ENCODE measurements around the gene LIFR. TPM values are rescaled to one million over a fixed set of nuclear protein-coding genes. Genes with fewer than 3 reads are reported as not detected.
"Not testable (repeated sequence)": the region's sequence is repeated elsewhere in the genome, so short reads cannot be mapped to it uniquely, and the experiment has no call there.

LIFR gene
- total RNA-seq, 1 donor from 2014 or later: 32.7 TPM

DNA sequence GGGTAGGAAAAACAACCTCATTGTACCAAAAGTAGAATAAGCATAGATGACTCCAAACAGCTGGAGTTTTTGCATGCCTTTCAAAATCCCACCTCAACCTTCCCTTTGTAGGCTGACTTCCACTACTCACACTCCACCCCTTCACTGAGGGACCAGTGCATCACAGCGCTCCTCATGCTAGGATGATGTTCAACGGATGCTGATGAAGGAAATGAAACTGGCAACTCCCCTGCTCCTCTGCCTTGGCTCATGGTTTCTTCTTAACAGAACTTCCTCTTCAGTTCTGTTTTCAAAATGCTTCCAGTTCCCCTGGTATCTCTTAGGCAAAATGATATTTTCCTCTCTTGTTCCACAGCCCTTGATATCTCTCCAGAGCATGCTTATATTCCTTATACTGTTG is 29.0 kb downstream of the LIFR start:
- Mint-ChIP-seq H3K27me3 (no peaks in the 10 kb centered on the region), H3K4me1 (ENCODE audit: unreplicated experiment) (peaks cover 7% of the 10 kb centered on the region)

DNA sequence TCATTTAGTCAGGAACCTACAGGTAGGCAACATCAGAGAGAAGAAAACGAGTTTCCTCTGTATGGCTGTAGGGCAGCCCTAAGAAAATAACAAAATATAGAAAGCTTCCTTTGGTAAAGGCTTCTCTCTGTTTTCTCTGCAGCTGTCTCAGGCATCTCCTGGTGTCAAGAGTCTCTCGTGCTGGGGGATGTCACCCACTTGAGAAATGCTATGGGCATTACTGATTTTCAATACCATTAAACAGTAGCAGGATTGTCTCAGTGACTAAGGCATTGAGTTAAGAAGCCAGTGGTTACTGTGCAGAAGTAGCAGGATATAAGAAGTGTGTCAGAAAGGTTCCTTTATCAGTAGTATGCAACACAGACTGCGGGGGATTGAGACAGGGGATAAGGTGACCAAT is 32.4 kb downstream of the LIFR start:
- Mint-ChIP-seq H3K27me3 (no peaks in the 10 kb centered on the region), H3K27ac (no peak overlapping the region), H3K36me3 (peaks cover 22% of the 10 kb centered on the region), H3K4me1 (ENCODE audit: unreplicated experiment) (peaks cover 7% of the 10 kb centered on the region), H3K4me3 (no peak overlapping the region), H3K9me3 (no peaks in the 10 kb centered on the region)
- TF ChIP-seq, protein P1, sequence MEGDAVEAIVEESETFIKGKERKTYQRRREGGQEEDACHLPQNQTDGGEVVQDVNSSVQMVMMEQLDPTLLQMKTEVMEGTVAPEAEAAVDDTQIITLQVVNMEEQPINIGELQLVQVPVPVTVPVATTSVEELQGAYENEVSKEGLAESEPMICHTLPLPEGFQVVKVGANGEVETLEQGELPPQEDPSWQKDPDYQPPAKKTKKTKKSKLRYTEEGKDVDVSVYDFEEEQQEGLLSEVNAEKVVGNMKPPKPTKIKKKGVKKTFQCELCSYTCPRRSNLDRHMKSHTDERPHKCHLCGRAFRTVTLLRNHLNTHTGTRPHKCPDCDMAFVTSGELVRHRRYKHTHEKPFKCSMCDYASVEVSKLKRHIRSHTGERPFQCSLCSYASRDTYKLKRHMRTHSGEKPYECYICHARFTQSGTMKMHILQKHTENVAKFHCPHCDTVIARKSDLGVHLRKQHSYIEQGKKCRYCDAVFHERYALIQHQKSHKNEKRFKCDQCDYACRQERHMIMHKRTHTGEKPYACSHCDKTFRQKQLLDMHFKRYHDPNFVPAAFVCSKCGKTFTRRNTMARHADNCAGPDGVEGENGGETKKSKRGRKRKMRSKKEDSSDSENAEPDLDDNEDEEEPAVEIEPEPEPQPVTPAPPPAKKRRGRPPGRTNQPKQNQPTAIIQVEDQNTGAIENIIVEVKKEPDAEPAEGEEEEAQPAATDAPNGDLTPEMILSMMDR (conservative IDR thresholded peaks at IDR 0.05): no peak
- no peak for DNase-seq (ENCODE audit: extremely low spot score, unreplicated experiment)

More for the DNA sequence above, 29.0 kb downstream of the LIFR start:
- no peak for DNase-seq (ENCODE audit: extremely low spot score, unreplicated experiment)
- Mint-ChIP-seq H3K4me3 (no peak overlapping the region), H3K27ac (no peak overlapping the region), H3K9me3 (no peaks in the 10 kb centered on the region), H3K36me3 (peaks cover 15% of the 10 kb centered on the region)
- TF ChIP-seq, protein P1 (conservative IDR thresholded peaks at IDR 0.05): no peak

DNA sequence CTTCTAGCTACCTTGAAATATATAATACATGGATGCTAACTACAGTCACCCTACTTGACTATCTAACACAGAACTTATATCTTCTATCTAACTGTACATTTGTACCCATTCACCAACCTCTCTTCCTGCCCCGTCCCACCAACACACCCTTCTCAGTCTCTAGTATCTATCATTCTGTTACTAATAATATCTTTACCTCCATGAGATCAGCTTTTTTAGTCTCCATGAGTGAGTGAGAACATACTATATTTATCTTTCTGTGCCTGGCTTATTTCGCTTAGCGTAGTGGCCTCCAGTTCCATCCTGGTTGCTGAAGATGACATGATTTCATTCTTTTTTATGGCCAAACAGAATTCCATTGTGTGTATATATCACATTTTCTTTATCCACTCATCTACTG is 37.0 kb downstream of the LIFR start:
- Mint-ChIP-seq H3K36me3 (peaks cover 20% of the 10 kb centered on the region), H3K27me3 (no peaks in the 10 kb centered on the region), H3K4me1 (ENCODE audit: unreplicated experiment) (no peaks in the 10 kb centered on the region), H3K27ac (no peak overlapping the region), H3K4me3 (no peak overlapping the region), H3K9me3 (no peaks in the 10 kb centered on the region)
- no peak for DNase-seq (ENCODE audit: extremely low spot score, unreplicated experiment)
- TF ChIP-seq, protein P1 (conservative IDR thresholded peaks at IDR 0.05): no peak

DNA sequence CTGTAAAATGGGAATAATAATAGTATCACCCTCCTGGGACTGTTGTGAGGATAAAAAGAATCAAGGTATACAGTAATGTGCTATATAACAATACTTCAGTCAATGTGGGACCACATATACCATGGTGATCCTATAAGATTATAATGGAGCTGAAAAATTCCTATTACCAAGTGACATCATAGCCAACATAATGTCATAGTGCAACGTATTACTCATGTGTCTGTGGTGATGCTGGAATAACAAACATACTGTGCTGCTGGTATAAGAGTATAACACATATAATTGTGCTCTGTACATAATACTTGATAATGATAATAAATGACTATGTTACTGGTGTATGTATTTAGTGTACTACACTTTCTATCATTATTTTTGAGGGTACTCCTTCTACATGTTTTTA is 38.1 kb downstream of the LIFR start:
- no peaks in the 10 kb centered on the region for H3K9me3 Mint-ChIP-seq

DNA sequence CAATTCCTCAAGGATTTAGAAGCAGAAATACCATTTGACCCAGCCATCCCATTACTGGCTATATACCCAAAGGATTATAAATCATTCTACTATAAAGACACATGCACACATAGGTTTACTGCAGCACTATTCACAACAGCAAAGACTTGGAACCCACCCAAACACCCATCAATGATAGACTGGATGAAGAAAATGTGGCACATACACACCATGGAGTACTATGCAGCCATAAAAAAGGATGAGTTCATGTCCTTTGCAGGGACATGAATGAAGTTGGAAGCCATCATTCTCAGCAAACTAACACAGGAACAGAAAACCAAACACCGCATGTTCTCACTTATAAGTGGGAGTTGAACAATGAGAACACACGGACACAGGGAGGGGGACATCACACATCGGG is 39.8 kb downstream of the LIFR start:
- not testable (repeated sequence) for H3K4me3 Mint-ChIP-seq; H3K27ac Mint-ChIP-seq; DNase-seq (ENCODE audit: extremely low spot score, unreplicated experiment); H3K27me3 Mint-ChIP-seq; H3K9me3 Mint-ChIP-seq; H3K4me1 Mint-ChIP-seq (ENCODE audit: unreplicated experiment)
- H3K36me3 Mint-ChIP-seq: peaks cover 15% of the 10 kb centered on the region

More for the DNA sequence above, 38.1 kb downstream of the LIFR start:
- Mint-ChIP-seq H3K4me1 (ENCODE audit: unreplicated experiment) (no peaks in the 10 kb centered on the region), H3K4me3 (no peak overlapping the region), H3K27ac (no peak overlapping the region), H3K27me3 (no peaks in the 10 kb centered on the region), H3K36me3 (peaks cover 17% of the 10 kb centered on the region)
- DNase-seq (ENCODE audit: extremely low spot score, unreplicated experiment): no peak
- TF ChIP-seq, protein P1 (conservative IDR thresholded peaks at IDR 0.05): no peak

DNA sequence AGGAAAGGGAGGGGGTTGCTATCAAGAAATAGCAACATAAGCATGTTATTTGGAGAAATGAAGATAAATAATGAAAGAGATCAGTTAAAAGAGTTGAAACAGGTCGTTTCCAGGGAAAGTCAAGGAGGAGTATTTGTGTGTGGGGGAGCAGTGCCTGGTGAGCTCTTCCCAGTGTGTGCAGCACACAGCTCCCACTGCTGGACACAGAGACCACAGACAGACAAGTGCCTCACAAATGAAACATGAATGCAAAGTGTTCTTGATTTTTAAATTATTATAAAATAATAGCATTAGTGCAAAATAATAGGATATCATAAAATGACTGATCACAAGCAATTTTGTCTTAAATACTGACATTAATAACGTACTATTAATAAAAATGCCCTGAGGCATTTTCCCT is 40.8 kb downstream of the LIFR start:
- DNase-seq (ENCODE audit: extremely low spot score, unreplicated experiment): no peak
- H3K27me3 Mint-ChIP-seq: no peaks in the 10 kb centered on the region
- no peaks in the 10 kb centered on the region for H3K9me3 Mint-ChIP-seq
- no peak overlapping the region for H3K4me3 Mint-ChIP-seq
- H3K27ac Mint-ChIP-seq: no peak overlapping the region
- H3K4me1 Mint-ChIP-seq (ENCODE audit: unreplicated experiment): no peaks in the 10 kb centered on the region
- TF ChIP-seq, protein P1 (conservative IDR thresholded peaks at IDR 0.05): peak; percentile 58
- H3K36me3 Mint-ChIP-seq: peaks cover 19% of the 10 kb centered on the region

All from type B pancreatic cell (in vitro differentiated cells).